Gastroesophageal sphincter (tissue), 4 donors: ENCODE results near the gene HIVEP3. TPM values are rescaled to one million over a fixed set of nuclear protein-coding genes. Genes with fewer than 3 reads are reported as not detected.

Experiments
- small RNA-seq, 4 donors: library from RNA; depleted of rRNA; stranded (forward); fragments of <200 nt; gene quantifications; one replicate each; pipeline ENCODE3, GENCODE V24; 2016
- total RNA-seq, 4 donors: library from RNA; depleted of rRNA; stranded (reverse); fragments of >200 nt; gene quantifications; one replicate each; pipeline ENCODE4 v1.1.0, GENCODE V29; 2016

HIVEP3 gene
- total RNA-seq, 4 donors from 2014 or later: 1.9 to 3.8 (median 2.8) TPM

Small RNA genes lying within 50 kb of the gene (small RNA-seq; reads per million reads assigned to genes)
- 0 to 0.37 (median 0) reads per million in 4 donors for gene RNA5SP45

Other genes starting within 250 kb of the HIVEP3 start
- gene GUCA2B, start 234.5 kb upstream of the HIVEP3 start, total RNA-seq: not detected
- not detected for gene GUCA2A, start 245.8 kb upstream of the HIVEP3 start, total RNA-seq